Uterus (tissue), 2 donors: ENCODE results near the gene MSTO1.

ENCODE experiments used
- CTCF ChIP-seq, 4 experiments: fragments of 200-600 bp in 2 of 4; fragments of 450-650 bp in 2 of 4; sonication (generic) in 2 of 4; IDR thresholded peaks; one replicate each; pipeline ENCODE4 v1.5.1; 2016 to 2019; ENCODE audit warnings: antibody characterized with exemption in 4 of 4, mild to moderate bottlenecking in 2 of 4, moderate library complexity in 1 of 4
- POLR2A ChIP-seq, 2 donors: fragments of 450-650 bp; IDR thresholded peaks; one replicate each; pipeline ENCODE4 v1.6.1; 2016; ENCODE audit warnings: antibody characterized with exemption in 2 of 2, mild to moderate bottlenecking in 1 of 2, moderate library complexity in 1 of 2

GRCh38 chr1:155640367-155640766 is 30.3 kb downstream of the MSTO1 start:
- TF ChIP-seq POLR2A (IDR thresholded peaks at IDR 0.05) = no peak
- no peak for TF ChIP-seq CTCF (IDR thresholded peaks at IDR 0.05)
